Keratinocyte (primary cell): ENCODE results near the gene CASK. TPM values are rescaled to one million over a fixed set of nuclear protein-coding genes. Genes with fewer than 3 reads are reported as not detected.

Experiments
- DNase-seq: peaks from one replicate; pipeline ENCODE4 v3.0.0-alpha.2; 2011; ENCODE audit warnings: low read depth, missing footprints, low spot score
- FAIRE-seq: peaks from 2 replicates; lab custom pipeline; 2011; peaks lifted over from hg19 to GRCh38; lab: Jason Lieb, UNC
- H2AFZ ChIP-seq: 2 replicates; pipeline ENCODE4 v1.6.0; 2012; ENCODE audit warnings: low read length, control low read depth, inconsistent platforms; ENCODE audit not compliant: control insufficient read depth
- H3K27ac ChIP-seq: 2 replicates; pipeline ENCODE4 v1.5.1; 2011; ENCODE audit warnings: low read length; ENCODE audit not compliant: control insufficient read depth, insufficient read depth
- H3K27me3 ChIP-seq: 3 replicates; pipeline ENCODE4 v1.6.0; 2011; ENCODE audit warnings: low read length; ENCODE audit not compliant: control insufficient read depth, insufficient read depth; ENCODE audit errors: extremely low read depth
- H3K36me3 ChIP-seq, 2 experiments: 2 replicates in 1 of 2; 3 replicates in 1 of 2; pipeline ENCODE4 v1.5.1; 2011; ENCODE audit warnings: low read length in 2 of 2, mild to moderate bottlenecking in 1 of 2; ENCODE audit not compliant: control insufficient read depth in 2 of 2, insufficient read depth in 2 of 2; ENCODE audit errors: extremely low read depth in 1 of 2
- H3K4me1 ChIP-seq: 3 replicates; pipeline ENCODE4 v1.5.1; 2011; ENCODE audit warnings: low read length; ENCODE audit not compliant: control insufficient read depth, insufficient read depth; ENCODE audit errors: extremely low read depth
- H3K4me2 ChIP-seq: 3 replicates; pipeline ENCODE4 v1.6.0; 2011; ENCODE audit warnings: low read depth, low read length; ENCODE audit not compliant: control insufficient read depth, insufficient read depth; ENCODE audit errors: extremely low read depth
- H3K4me3 ChIP-seq, 3 experiments: fragments of 200-600 bp in 1 of 3; sonication (generic) in 1 of 3; 2 replicates in 2 of 3; 3 replicates in 1 of 3; pipeline ENCODE4 v1.5.1; 2011 to 2016; ENCODE audit warnings: low read length in 3 of 3, mild to moderate bottlenecking in 3 of 3, control low read depth in 2 of 3, inconsistent platforms in 1 of 3, low read depth in 1 of 3, mixed read lengths in 1 of 3, mixed run types in 1 of 3, moderate library complexity in 1 of 3; ENCODE audit not compliant: control insufficient read depth in 2 of 3, insufficient read depth in 2 of 3; ENCODE audit errors: extremely low read depth in 1 of 3
- H3K79me2 ChIP-seq: 2 replicates; pipeline ENCODE4 v1.6.0; 2012; ENCODE audit warnings: low read length; ENCODE audit not compliant: control insufficient read depth, insufficient read depth
- H3K9ac ChIP-seq: 3 replicates; pipeline ENCODE4 v1.6.0; 2011; ENCODE audit warnings: low read length; ENCODE audit not compliant: control insufficient read depth, insufficient read depth; ENCODE audit errors: extremely low read depth
- H3K9me1 ChIP-seq: 3 replicates; pipeline ENCODE4 v1.6.0; 2011; ENCODE audit warnings: low read length; ENCODE audit not compliant: control insufficient read depth, insufficient read depth; ENCODE audit errors: extremely low read depth
- H3K9me3 ChIP-seq: 2 replicates; pipeline ENCODE4 v1.5.1; 2012; ENCODE audit warnings: low read depth, low read length; ENCODE audit not compliant: control insufficient read depth
- H4K20me1 ChIP-seq: 3 replicates; pipeline ENCODE4 v1.6.0; 2011; ENCODE audit warnings: low read length; ENCODE audit not compliant: control insufficient read depth, insufficient read depth; ENCODE audit errors: extremely low read depth
- CTCF ChIP-seq, 3 experiments: IDR thresholded peaks in 1 of 3; conservative IDR thresholded peaks in 1 of 3; optimal IDR thresholded peaks in 1 of 3; 2 replicates in 2 of 3; 3 replicates in 1 of 3; pipeline versions ENCODE3 to v1.5.1; 2011; ENCODE audit warnings: low read length in 3 of 3, mild to moderate bottlenecking in 3 of 3, moderate library complexity in 2 of 3, control low read depth in 1 of 3, inconsistent platforms in 1 of 3; ENCODE audit not compliant: insufficient read depth in 2 of 3; ENCODE audit errors: extremely low read depth in 1 of 3
- EZH2 ChIP-seq: IDR thresholded peaks from one replicate; pipeline ENCODE4 v1.6.1; 2012; ENCODE audit warnings: inconsistent platforms, mild to moderate bottlenecking, low read length, moderate library complexity
- dilution Hi-C: fragments of 300-500 bp; cut with MboI; formaldehyde crosslinking; loops from one replicate; pipeline ENCODE4 v1.7.0; 2020; ENCODE audit warnings: low sequenced_read_pairs; ENCODE audit not compliant: extremely low pct_ligation_motif_present
- polyA plus RNA-seq, 5 experiments: library from polyadenylated mRNA; depleted of rRNA in 3 of 5; stranded (reverse) in 3 of 5; stranded (forward) in 1 of 5; unstranded in 1 of 5; fragments of >200 nt; gene quantifications; 1 replicate in 1 of 5; 2 replicates in 3 of 5; 3 replicates in 1 of 5; pipeline versions ENCODE4 v1.2.1 to v1.2.3, GENCODE V29; 2011 to 2012; ENCODE audit warnings: missing spikeins in 2 of 5, low read depth in 1 of 5, low replicate concordance in 1 of 5

CASK gene
- polyA plus RNA-seq, 1 donor (not counting 4 experiments of a cell fraction or from before 2014, with no cell fraction given): 33.7 TPM

GRCh38 chrX:41529221-41529620 is 394.1 kb downstream of the CASK start:
- no peak overlapping the region for H3K4me2 ChIP-seq
- no peaks in the 10 kb centered on the region for H3K27me3 ChIP-seq
- H2AFZ ChIP-seq: no peak overlapping the region
- DNase-seq (no peak), FAIRE-seq (no peak)
- H3K9me3 ChIP-seq: no peaks in the 10 kb centered on the region
- TF ChIP-seq CTCF (optimal IDR thresholded peaks at IDR 0.05 in 1 of 3, IDR thresholded peaks at IDR 0.05 in 1 of 3, conservative IDR thresholded peaks at IDR 0.05 in 1 of 3; ENCODE audit: extremely low read depth in 1 of 3, insufficient read depth in 2 of 3, low read length in 3 of 3): no peak
- no peak for TF ChIP-seq EZH2
- peaks cover 0 to 3% of the 10 kb centered on the region in 2 experiments for H3K36me3 ChIP-seq
- no peak overlapping the region for H3K4me3 ChIP-seq
- H4K20me1 ChIP-seq: no peaks in the 10 kb centered on the region
- H3K9ac ChIP-seq: no peak overlapping the region
- no peak overlapping the region for H3K27ac ChIP-seq
- H3K4me1 ChIP-seq: no peaks in the 10 kb centered on the region
- dilution Hi-C loops: no loop called here
- no peaks in the 10 kb centered on the region for H3K9me1 ChIP-seq
- no peaks in the 10 kb centered on the region for H3K79me2 ChIP-seq

- FAIRE-seq (no peak), DNase-seq (no peak)
- no peaks in the 10 kb centered on the region for H3K9me3 ChIP-seq
- H3K4me1 ChIP-seq: no peaks in the 10 kb centered on the region
- H3K4me3 ChIP-seq: no peak overlapping the region
- H2AFZ ChIP-seq: no peak overlapping the region
- no peak overlapping the region for H3K27ac ChIP-seq
- peaks cover 0 to 3% of the 10 kb centered on the region in 2 experiments for H3K36me3 ChIP-seq
- H3K4me2 ChIP-seq: no peak overlapping the region
- dilution Hi-C loops: no loop called here
- H3K9me1 ChIP-seq: no peaks in the 10 kb centered on the region
- H4K20me1 ChIP-seq: no peaks in the 10 kb centered on the region
- H3K27me3 ChIP-seq: no peaks in the 10 kb centered on the region
- H3K79me2 ChIP-seq: no peaks in the 10 kb centered on the region
- no peak overlapping the region for H3K9ac ChIP-seq
- TF ChIP-seq CTCF (optimal IDR thresholded peaks at IDR 0.05 in 1 of 3, IDR thresholded peaks at IDR 0.05 in 1 of 3, conservative IDR thresholded peaks at IDR 0.05 in 1 of 3; ENCODE audit: extremely low read depth in 1 of 3, insufficient read depth in 2 of 3, low read length in 3 of 3): no peak
- TF ChIP-seq EZH2: no peak
Measured at GRCh38 chrX:41528784-41529183, 394.6 kb downstream of the CASK start.
